Subcutaneous abdominal adipose tissue (tissue), 5 donors: ENCODE data around the gene FGF4.

ENCODE experiments used
- H3K27ac ChIP-seq: one replicate; pipeline ENCODE4 v1.7.0; 2013; ENCODE audit warnings: low read depth, mild to moderate bottlenecking, inconsistent platforms, low read length, moderate library complexity
- H3K27me3 ChIP-seq, 5 donors: one replicate each; pipeline ENCODE4 v1.7.0; 2013; ENCODE audit warnings: low read length in 5 of 5, inconsistent platforms in 1 of 5; ENCODE audit not compliant: control insufficient read depth in 5 of 5, insufficient read depth in 4 of 5
- H3K36me3 ChIP-seq, 5 donors: one replicate each; pipeline ENCODE4 v1.7.0; 2013; ENCODE audit warnings: low read length in 5 of 5; ENCODE audit not compliant: control insufficient read depth in 5 of 5, insufficient read depth in 5 of 5
- H3K4me1 ChIP-seq, 5 donors: one replicate each; pipeline ENCODE4 v1.7.0; 2013; ENCODE audit warnings: low read length in 5 of 5, mild to moderate bottlenecking in 3 of 5, moderate library complexity in 1 of 5; ENCODE audit not compliant: control insufficient read depth in 5 of 5, insufficient read depth in 5 of 5
- H3K4me3 ChIP-seq, 5 donors: one replicate each; pipeline ENCODE4 v1.7.0; 2013; ENCODE audit warnings: low read length in 5 of 5, low read depth in 1 of 5
- H3K9ac ChIP-seq, 5 donors: one replicate each; pipeline ENCODE4 v1.7.0; 2013; ENCODE audit warnings: low read length in 5 of 5, mild to moderate bottlenecking in 4 of 5, moderate library complexity in 3 of 5
- H3K9me3 ChIP-seq, 5 donors: one replicate each; pipeline ENCODE4 v1.7.0; 2013; ENCODE audit warnings: low read length in 5 of 5; ENCODE audit not compliant: control insufficient read depth in 5 of 5
- donor health status: healthy.
- donor health status: healthy.
- donor health status: healthy.
- donor health status: healthy.
- donor health status: healthy.

The FGF4 gene

DNA sequence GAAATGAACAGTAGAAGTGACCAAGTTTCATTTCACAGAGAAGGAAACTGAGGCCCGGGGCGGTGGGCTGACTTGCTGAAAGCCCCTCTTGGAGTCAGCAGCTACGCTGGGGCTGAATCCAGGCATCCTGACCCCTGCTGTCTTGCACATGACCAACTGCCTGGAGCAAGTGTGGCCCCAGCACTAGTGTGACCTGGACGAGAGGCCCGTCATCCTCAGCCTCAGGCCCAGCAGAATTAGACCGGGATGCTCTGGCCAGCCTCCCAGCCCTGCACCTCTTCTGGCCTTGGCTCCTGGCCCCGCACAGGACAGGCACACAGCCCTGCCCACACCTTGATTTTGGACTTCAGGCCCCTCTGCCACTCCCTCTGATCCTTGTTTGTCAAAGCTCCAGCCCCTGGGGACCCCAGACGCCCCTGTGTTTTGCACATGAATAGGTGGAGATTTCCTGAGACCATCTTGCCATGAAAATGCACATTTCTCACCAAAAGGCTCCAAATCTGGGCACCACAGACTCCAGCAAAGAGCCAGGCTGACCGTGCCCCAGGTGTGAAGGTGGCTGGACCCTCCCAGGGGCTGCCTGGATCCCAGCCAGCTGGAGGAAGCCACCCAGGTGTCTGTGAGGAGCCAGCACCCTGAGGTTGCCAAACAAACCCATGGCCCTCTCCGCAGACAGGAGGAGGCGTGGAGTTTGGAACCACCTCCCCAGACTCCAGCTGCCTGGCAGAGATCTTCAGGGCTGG lies 24.9 kb downstream of the FGF4 start:
- Histone ChIP-seq H3K27me3 (peaks cover 14 to 33% (median 23%) of the 10 kb centered on the region in 5 donors), H3K4me3 (no peak overlapping the region), H3K27ac (no peak overlapping the region), H3K4me1 (no peaks in the 10 kb centered on the region), H3K9me3 (no peaks in the 10 kb centered on the region), H3K36me3 (no peaks in the 10 kb centered on the region), H3K9ac (no peak overlapping the region)

DNA sequence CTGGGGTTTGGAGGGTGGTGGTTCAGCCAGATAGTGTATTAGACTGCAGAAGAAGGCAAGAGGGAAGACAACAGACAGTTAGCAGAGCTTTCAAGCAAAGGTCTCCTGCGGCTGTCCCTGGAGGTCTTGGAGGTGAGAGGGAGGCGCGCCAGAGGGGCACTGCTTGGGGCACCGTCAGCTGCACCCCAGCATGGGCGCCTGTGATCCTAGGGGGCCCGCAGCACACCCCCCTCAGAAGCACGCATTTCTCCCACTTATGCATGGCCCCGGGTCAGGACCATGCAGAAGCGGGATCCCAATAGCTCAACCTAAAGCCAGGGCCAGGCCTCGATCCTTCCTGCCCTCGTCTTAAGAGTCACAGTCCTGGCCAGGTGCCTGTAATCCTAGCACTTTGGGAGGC lies 26.5 kb downstream of the FGF4 start:
- no peaks in the 10 kb centered on the region for H3K4me1 ChIP-seq
- peaks cover 14 to 34% (median 23%) of the 10 kb centered on the region in 5 donors for H3K27me3 ChIP-seq
- no peaks in the 10 kb centered on the region for H3K9me3 ChIP-seq
- no peaks in the 10 kb centered on the region for H3K36me3 ChIP-seq
- H3K4me3 ChIP-seq: no peak overlapping the region
- no peak overlapping the region for H3K27ac ChIP-seq
- H3K9ac ChIP-seq: no peak overlapping the region

DNA sequence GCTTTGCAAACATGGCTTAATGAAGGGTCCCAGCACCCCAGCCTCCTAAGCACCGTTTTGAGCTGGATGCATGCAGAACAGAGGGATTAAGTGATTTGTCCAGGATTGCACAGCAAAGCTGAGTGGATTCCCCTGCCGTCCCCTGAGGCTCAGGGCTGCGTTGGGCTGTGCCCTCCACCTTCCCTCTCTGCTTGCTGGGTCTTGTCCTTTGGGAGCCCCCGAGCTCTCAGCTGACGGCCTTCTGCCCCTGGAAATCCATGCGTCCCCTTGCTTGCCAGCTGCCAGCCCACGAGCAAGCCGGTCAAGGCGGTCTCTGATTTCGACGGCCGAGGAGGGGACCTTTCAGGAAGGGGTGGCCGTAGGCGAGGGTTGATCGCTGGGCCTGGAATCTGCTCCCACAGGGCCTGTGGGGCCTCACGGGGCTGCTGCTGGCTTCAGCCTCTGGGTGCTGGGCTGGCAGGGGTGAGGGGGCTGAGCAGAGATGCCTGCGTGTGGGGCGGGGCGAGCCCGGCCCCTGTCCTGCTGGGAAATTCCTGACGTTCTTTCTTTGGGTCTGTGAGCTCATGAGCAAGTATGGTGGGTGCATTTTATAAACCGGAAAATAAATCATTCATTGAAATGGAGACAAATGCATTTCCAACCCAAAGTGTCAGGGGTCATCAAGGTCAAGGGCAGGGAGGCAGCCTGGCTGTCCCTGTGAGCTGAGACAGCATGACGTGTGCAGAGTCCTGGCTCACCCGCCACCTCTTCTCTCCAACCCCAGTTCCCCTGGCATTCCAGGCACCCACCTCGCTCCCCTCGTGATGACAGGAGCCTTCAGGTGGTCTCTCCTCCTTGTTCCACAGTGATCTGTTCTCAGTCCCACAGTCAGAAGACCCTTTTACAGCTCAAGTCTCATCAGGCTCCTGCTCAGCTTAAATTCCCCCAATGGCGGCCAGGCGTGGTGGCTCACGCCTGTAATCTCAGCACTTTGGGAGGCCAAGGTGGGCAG lies 28.1 kb downstream of the FGF4 start:
- no peak overlapping the region for H3K9ac ChIP-seq
- H3K27ac ChIP-seq: no peak overlapping the region
- H3K4me3 ChIP-seq: no peak overlapping the region
- no peaks in the 10 kb centered on the region for H3K9me3 ChIP-seq
- no peaks in the 10 kb centered on the region for H3K4me1 ChIP-seq
- H3K36me3 ChIP-seq: no peaks in the 10 kb centered on the region
- peaks cover 12 to 29% (median 17%) of the 10 kb centered on the region in 5 donors for H3K27me3 ChIP-seq

DNA sequence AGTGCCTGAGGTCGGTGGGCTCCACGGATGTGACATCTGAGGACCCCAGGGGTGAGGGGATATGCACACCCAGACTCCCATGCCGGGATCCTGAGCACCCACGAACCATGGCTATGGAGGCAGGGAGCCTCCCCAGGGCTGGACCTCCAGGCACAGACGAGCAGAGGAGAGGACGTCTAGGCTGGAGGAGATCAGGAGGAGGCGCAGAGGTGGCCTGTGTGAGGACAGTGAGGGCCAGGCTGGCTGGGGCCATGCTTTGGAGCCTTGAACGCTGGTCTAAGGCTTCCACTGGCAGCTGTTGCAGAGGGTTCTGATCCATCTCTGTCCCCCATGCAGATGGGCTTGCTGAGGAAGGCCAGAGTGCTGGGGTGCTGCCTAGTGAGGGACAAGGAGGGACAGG lies 29.0 kb downstream of the FGF4 start:
- no peak overlapping the region for H3K27ac ChIP-seq
- H3K27me3 ChIP-seq: peaks cover 12 to 29% (median 15%) of the 10 kb centered on the region in 5 donors
- H3K36me3 ChIP-seq: no peaks in the 10 kb centered on the region
- no peaks in the 10 kb centered on the region for H3K9me3 ChIP-seq
- H3K4me3 ChIP-seq: no peak overlapping the region
- no peak overlapping the region for H3K9ac ChIP-seq
- no peaks in the 10 kb centered on the region for H3K4me1 ChIP-seq

DNA sequence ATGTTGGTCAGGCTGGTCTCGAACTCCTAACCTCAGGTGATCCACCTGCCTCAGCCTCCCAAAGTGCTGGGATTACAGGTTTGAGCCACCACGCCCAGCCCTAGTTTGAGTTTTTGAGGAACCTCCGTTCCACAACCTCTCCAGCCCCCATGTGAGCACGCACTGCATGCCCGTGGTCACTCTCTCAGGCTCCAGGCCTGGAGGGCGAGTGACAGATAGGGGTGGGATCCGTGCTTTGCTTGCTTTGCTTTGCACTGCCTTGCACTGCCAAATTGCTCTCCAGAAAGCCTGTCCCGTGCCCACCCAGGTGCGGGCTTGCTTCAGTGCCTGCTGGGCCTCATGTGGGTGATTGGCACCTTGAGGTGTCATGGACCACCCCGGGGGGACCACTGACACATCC lies 29.9 kb downstream of the FGF4 start:
- peaks cover 0 to 1% (median 0%) of the 10 kb centered on the region in 5 donors for H3K9me3 ChIP-seq
- peaks cover 12 to 25% (median 15%) of the 10 kb centered on the region in 5 donors for H3K27me3 ChIP-seq
- H3K36me3 ChIP-seq: no peaks in the 10 kb centered on the region
- no peak overlapping the region for H3K9ac ChIP-seq
- H3K27ac ChIP-seq: no peak overlapping the region
- H3K4me1 ChIP-seq: no peaks in the 10 kb centered on the region
- H3K4me3 ChIP-seq: no peak overlapping the region

DNA sequence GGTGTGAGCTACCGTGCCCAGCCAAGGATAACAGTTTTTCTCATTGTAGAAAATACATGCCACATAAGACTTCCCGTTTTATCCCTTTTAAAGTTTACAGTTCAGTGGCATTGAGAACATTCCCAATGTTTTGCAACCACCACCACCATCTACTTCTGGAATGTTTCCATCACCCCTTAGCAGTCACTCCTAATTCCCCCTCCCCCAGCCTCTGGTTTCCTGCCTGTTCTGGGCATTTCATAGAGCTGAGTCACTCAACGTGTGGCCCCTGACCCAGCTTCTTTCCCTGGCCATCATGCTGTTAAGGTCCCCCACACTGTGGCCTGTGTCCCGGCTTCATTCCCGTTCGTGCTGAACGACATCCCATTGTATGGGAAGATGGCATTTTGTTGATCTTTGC lies 30.7 kb downstream of the FGF4 start:
- H3K4me1 ChIP-seq: no peaks in the 10 kb centered on the region

DNA sequence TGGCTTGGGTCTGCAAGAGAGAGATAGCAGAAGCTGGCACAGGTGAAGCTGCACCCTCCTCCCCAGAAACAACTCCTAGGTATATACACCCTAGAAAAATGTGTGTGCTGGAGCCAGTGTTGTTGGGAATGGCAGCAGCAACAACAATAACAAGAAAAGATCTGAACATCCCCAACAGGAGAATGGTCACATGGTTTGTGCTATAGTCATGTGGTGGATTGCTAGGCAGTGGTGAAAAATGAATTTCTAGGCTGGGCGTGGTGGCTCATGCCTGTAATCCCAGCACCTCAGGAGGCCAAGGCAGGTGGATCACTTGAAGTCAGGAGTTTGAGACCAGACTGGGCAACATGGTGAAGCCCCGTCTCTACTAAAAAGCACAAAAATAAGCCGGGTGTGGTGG lies 40.3 kb downstream of the FGF4 start:
- peaks cover 3 to 29% (median 25%) of the 10 kb centered on the region in 5 donors for H3K9me3 ChIP-seq
- H3K9ac ChIP-seq: no peak overlapping the region
- no peaks in the 10 kb centered on the region for H3K36me3 ChIP-seq
- H3K4me3 ChIP-seq: no peak overlapping the region
- peaks cover 6 to 37% (median 19%) of the 10 kb centered on the region in 5 donors for H3K27me3 ChIP-seq
- no peaks in the 10 kb centered on the region for H3K4me1 ChIP-seq
- H3K27ac ChIP-seq: no peak overlapping the region

More for the DNA sequence above, 30.7 kb downstream of the FGF4 start:
- Histone ChIP-seq H3K36me3 (no peaks in the 10 kb centered on the region), H3K4me3 (no peak overlapping the region), H3K9ac (no peak overlapping the region), H3K9me3 (peaks cover 0 to 3% (median under 1%) of the 10 kb centered on the region in 5 donors), H3K27me3 (peaks cover 12 to 25% (median 15%) of the 10 kb centered on the region in 5 donors), H3K27ac (no peak overlapping the region)

DNA sequence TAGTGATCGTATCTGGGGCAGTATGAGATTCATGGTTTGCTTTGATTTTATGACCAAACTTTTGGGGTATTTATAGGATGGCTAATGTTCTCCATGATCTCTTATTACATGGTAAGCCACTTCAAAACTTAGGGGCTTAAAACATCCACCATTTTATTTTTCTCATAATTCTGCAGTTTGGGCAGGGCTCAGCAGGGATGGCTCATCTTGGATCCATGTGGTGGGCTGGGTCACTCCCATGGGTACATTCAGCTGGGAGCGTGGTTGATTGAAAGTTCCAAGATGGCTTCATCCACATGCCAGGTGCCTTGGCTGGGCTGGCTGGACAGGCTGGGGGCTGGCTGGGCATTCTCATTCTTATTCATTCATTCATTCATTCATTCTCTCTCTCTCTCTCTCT lies 40.8 kb downstream of the FGF4 start:
- Histone ChIP-seq H3K9me3 (peaks cover 3 to 26% (median 25%) of the 10 kb centered on the region in 5 donors), H3K27me3 (peaks cover 6 to 40% (median 20%) of the 10 kb centered on the region in 5 donors), H3K9ac (no peak overlapping the region), H3K4me1 (no peaks in the 10 kb centered on the region), H3K27ac (no peak overlapping the region), H3K4me3 (no peak overlapping the region), H3K36me3 (no peaks in the 10 kb centered on the region)

DNA sequence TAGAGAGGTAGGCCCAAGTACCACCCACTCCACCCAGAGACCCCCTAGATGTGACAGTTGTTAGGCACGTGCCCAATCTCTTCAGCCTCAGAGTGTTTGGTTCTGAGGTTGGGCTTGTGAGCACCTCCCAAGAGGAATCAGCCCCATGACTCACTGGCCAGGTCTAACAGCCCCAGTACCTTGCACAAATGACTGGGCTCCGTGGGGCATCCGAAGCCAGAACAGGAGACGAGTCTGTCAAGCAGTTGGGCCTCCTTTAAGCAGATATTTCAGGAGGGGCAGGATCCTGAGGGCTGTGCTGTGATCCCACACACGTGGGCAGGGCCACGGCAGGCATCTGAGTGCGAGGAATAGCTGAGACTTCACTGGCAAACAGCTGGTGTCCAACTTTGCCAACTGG lies 42.2 kb downstream of the FGF4 start:
- Histone ChIP-seq H3K4me1 (peaks cover 0 to 6% (median 0%) of the 10 kb centered on the region in 5 donors), H3K9me3 (peaks cover 3 to 14% (median 12%) of the 10 kb centered on the region in 5 donors), H3K4me3 (no peak overlapping the region), H3K36me3 (no peaks in the 10 kb centered on the region), H3K27ac (no peak overlapping the region), H3K9ac (no peak overlapping the region), H3K27me3 (peaks cover 12 to 49% (median 27%) of the 10 kb centered on the region in 5 donors)

DNA sequence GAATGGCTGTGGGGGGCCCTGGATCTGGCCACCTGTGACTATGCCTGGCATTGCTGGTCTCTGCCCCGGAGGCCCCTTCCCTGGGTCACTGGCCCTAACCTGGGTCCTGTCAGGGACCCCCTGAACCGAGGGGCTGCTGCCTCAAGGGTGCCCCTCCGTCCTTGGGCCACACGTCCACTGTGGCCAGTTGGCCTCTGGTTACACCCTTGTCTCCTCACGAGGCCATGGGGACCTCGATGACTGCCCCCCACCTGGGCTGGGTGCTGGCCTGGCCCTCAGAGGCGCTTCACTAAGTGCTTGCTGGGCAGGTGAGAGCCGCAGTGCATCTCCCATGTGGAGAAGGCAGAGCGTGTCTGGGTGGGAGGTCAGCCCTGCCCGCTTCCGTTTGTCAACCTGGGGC lies 44.0 kb downstream of the FGF4 start:
- Histone ChIP-seq H3K27me3 (peaks cover 18 to 65% (median 45%) of the 10 kb centered on the region in 5 donors), H3K36me3 (no peaks in the 10 kb centered on the region), H3K4me3 (no peak overlapping the region), H3K9ac (no peak overlapping the region), H3K27ac (no peak overlapping the region), H3K9me3 (peaks cover 3 to 14% (median 11%) of the 10 kb centered on the region in 5 donors), H3K4me1 (peaks cover 0 to 6% (median 0%) of the 10 kb centered on the region in 5 donors)
